CD4-positive, alpha-beta T cell treated with Interleukin-21 for 1 hour (primary cell): ENCODE measurements around the gene SFTPA2.
"Not testable (repeated sequence)": the region's sequence is repeated elsewhere in the genome, so short reads cannot be mapped to it uniquely, and the experiment has no call there.

Experiments
- DNase-seq: peaks from one replicate; pipeline ENCODE4 v3.0.0-alpha.2; 2020

SFTPA2 gene

DNA sequence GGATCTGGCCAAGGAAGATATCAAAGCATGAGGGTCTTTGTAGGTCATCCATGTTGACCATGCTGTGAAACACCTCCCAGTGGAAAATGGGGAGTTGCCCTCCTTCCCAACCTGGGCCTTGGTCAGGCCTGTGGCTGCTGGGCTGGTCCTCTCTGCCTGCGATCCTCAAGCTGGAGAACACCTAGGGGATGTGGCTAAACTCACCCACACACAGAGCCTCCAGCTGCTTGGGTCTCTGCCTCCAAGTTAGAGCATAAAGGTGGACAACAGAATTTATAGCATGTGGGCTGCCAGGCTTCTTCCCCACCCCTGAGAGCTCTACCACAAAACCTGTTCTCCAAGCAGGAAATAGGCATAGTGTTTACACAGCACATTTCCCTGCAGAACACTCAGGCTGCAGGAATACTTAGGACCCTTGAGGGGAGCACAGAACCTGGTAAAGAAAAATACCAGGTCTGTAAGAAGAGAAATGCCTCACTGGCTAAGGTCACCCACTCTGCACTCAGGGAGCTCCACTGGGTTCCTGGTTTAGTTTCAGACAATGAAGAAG is at the start of gene SFTPA2:
SFTPA2 (minus strand) TSS at position 248 of the 550 bp plus-strand sequence. CDS start 924 bp downstream, outside the sequence.
- DNase-seq, result no peak

DNA sequence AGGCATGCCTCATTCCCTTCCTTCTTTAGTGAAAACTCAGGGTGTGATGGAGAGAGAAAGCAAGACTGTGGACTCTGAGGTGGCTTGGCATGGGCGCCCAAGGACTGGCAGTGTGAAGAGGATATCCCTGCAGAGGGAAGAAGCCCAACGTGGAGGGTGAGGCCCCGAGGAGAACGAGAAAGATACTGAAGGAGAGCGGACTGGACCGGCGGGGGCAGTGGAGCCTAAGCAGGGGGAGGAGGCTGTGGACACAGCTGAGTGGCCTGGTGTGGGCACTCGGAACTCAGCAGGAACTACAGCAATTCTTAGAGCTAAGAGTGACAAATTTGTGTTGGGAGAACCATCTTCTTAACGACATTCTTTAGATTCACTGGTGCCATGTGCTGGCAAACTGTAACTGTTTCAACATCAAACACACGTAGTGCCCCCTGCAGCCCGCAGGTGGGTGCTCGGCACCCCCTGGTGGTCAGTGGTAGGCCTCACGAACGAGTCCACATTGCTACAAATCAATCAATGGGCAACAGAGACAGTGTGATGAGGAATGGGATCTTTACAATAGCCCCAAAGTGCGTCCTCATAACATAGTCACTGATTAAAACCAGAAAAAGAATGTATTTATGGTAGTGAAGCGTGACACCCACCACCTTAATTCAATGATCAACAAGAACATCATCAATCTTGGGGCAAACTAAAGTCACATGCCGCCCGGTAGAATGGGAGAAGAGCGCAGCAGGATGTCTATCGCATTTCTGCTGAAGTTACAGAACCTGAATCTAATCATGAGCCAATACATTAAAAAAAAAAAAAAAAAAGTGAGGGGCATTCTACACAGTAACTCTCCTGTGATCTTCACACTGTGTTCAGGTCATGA is 48.5 kb upstream of the SFTPA2 start:
- peak; percentile 15 for DNase-seq

DNA sequence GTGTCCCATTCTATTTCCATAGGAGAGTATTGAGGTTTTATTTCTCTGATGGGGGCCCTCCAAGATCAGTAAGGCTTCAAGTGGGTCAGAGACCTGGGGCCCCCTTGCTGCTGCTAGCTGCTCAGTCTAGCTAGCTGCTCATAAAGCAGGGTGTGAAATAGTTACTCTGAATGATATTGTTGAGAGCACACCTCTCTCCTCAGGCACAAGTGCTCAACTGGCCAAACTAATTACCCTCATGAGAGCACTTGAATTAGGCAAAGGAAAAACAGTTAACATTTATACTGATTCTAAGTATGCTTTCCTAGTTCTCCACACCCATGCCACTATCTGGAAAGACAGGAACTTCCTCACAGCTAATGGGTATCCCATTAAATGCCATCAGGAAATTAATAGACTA is 45.1 kb upstream of the SFTPA2 start:
- no peak for DNase-seq

DNA sequence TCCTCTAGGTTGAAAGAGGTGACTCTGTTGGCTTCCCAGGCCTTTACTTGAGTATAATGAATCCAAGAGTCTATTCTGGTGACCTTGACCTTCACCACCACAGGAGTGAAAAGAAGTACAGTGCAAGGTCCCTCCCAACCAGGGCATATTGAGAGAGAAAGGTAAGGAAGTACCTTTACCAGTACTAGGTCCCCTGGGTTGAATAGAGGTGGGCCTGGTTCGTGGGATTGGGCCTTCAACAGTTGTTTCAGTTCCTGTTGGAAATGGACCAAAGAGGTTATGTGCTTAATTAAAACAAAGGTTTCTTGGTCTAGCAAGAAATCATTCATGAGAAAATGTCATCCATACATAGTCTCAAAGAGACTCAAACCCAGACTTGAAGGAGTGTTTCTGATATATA is 44.1 kb upstream of the SFTPA2 start:
- no peak for DNase-seq

DNA sequence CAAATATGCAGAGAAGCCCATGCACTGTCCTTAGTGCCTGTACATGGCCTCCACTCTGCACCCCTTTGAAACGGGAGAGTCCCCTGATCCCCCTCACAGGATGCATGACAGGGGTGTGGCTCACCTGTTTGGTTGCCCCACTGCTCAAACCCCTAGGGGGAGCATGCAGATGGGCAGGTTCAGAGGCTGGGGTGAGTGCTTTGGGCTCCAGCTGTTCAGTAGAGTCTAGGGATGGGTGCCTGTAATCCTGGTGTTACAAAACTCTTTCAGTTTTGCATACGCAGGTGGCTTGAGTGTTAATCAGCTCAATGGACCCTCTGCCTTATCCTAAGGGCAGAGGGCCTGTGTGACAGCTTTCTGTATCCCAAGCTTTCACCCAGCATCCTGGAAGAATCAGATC is 42.7 kb upstream of the SFTPA2 start:
- DNase-seq, result no peak

DNA sequence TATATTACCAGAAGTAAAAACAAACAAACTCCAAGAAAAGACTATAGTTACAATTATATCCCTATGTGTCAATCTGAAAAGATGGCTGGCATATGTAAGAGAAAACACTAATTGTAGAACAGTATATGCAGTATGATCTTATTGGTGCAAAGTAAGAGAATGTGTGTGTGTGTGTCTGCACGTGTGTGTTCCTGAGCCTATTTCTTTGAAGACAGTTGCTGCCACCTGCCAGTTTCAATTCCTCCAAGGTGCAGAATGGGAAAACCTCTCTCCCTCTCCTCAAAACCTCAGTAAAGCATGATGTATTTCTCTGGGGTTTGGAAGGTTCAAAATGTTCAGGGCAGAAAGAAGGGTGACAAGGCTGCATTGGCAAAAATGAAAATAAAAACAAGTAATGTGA is 41.7 kb upstream of the SFTPA2 start:
- DNase-seq, result no peak

DNA sequence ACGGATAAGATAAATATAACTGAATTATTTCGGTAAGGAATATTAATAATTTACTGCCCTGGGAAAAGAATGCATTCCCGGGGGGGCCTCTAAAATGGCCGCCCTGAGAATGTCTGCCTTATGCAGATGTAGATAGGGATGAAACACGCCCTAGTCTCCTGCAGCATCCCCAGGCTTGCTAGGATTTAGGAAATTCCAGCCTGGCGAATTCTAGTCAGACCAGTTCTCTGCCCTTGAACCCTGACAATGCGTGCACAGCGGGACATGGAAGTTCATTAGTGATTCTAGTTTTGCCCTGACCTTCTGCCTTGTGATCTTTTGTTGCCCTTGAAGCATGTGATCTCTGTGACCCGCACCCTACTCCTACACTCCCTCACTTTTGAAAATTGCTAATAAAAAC is 39.4 kb upstream of the SFTPA2 start:
- not testable (repeated sequence) for DNase-seq

DNA sequence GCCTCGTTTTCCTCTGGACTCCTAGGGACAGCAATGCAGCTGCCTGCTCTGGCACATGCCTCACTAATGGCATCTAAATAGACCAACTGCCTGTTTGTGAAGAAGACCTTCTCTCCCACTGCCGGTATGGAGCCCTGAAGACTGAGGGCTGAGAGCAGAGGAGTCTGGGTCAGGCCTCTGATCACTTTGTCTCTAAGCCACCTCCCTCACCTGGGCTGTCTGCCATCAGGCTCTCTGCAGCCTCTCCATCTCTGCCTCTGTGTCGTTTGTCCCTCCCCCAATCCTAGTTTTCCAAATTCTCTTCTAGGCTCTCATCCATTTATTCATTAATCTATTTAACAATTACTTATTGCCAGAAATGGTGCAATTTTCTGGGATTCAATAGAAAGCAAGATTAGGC is 35.3 kb upstream of the SFTPA2 start:
- DNase-seq, result no peak

DNA sequence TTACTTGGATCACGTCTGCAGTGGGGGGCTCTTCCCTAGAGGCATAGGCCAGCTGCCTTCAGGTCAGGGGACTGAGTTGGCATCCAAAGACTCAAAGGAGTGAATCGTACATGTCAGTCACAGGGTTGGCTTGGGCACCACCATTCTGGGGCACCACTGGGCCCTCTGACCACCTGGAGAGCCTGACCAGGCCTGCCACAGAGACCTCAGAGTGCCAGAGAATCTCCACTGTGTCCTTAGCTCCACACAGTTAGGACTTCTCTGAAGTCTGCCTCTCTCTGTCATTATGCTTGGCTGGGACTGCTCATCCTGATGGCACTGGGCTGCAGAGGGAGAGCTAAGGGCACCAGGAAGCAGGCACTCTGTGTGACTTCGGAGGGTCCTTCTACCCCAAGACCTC is 34.4 kb upstream of the SFTPA2 start:
- not testable (repeated sequence) for DNase-seq

DNA sequence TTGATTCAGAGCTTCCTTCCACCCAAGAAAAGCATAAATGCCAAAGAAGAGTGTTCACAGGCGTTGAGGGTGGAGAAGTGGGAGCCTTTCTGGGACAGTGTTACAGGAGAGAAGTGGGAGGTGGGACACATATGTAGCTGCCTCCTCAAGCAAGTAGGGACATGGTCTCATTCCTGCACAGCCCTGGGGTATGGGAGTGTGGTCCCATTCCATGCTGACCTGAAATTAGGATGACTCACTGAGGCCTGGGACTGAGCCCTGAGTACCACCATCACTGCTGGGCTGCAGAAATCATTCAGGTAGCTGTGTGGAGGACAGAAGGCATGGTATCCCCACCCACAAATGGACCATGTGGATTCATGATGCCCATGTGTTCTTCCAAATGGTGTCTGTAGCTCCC is 33.2 kb upstream of the SFTPA2 start:
- DNase-seq, result no peak

DNA sequence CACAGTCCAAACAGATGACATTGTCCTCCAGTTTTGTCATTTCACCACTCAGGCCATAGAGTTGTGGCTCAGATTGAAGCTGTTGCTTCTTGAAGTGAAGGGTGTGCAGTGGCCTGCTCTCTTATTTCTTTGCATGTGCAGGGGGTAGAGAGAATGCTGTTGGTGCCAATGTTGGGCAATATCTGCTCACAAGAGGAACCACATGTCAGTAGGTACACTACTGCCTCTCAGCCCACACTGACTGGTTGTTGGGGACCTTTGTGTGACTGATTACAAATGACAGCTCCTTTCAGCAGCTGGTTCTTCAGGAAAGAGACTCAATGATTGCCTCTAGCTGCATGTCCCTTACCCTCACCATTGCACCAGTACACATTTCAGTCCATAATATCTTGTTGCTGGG is 28.6 kb upstream of the SFTPA2 start:
- DNase-seq, result no peak

DNA sequence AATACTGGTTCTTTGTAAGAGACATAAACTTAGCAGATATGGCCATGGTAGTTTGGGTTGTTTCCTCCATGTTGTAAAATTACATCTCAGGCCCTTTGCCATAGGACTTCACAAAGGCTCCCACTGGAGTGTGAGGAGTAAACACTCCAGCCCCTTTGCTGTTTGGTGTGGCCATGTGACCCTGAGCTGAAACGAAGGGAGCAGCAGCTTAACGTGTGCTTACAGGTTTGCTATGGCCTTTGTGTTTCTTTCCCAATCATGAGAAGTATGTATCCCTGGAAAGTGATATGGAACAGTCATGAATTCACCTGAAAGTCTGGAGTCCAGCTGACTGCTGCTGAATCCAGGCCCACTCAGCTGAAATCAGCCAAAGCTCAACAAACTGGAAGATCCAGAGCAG is 26.7 kb upstream of the SFTPA2 start:
- no peak for DNase-seq

DNA sequence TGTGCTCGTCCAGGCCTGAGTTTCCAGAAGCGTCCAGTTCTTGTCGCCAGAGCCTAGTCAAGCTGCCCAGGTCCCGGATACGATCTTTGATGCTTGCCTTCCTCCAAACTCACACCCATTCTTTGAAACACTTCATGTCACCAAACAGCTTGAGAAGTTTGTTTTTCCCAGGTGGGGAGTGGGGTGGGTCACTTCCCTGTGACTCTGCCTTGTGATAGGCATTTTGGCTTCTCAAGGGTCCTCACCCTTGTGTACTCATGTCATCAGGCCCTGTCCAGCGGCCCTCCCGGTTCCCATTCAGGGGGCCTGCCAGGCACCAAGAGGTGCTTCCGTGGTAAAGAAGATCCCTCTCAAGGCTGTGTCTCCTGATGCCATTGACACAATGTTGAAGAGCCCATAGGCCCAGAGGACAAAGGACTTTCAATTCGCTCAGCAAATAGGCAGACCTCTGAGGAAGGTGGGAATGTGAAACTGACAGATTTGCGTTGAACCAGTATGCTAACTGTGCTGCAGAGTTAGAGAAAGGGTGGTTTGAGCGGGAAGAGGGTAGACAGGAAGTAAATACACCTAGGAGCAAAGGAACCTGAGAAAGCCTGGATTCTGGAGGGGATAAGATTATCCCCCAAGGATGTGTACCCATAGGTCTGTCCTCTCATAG is 25.8 kb upstream of the SFTPA2 start:
- no peak for DNase-seq

DNA sequence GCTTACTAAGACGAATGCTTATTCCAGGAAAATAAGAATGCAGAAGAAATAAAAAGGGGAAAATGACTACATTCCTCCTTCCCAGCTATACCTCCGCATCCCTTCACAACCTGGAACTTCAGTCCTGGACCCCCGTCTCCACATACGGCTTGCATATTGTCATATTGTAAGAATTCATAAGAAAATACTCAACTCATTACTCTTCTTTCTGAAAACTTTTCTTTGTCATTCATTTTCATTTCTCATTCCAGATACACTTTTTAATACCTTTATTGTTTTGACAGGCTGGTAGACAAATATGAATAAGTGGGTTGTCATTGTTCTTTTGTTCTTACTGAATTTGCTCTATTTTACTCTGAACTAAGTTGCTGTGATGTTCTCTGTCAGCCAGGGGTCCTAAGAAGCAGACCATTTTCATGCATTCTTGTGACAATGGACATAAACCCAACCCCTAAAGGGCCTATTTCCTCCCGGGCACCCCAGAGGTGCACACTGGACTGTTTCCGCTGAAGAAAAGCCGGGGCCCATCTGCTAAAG is 23.3 kb upstream of the SFTPA2 start:
- no peak for DNase-seq

DNA sequence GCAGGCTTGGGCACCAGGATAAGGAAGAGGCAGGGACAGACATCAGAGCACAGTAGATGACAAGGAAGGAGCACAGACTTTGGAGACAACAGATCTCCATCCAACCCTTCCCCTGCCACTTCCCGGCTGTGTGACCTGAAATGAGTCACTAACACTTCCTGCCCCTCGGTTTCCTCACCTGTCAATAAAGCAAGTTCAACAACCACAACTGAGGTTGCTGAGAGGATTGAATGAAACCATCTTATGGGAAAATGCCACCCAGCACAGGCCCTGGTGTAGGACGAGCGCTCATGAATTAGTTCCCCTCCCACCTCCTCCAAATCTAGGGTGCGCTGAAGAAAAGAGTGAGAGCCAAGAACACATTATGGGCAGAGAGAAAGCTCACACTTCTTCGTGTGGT is 22.7 kb upstream of the SFTPA2 start:
- DNase-seq, result not testable (repeated sequence)

DNA sequence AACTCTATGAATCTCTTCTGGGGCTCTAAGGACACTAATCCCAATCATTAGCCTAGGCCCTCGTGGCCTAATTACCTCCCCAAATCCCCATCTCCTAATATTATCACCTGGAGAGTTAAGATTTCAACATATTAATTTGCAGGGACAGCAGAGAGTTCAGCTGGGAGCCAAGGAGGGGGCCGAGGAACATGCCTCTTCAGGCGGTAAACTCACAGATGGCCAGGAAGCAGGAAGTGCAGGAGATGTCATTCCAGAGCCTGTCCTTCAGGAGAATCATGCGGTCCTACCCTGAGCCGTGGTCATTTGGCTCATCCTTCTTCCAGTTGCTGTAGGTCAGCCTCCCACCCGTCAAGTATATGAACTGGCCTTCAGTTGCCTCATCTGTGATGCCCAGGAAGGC is 21.9 kb upstream of the SFTPA2 start:
- no peak for DNase-seq

DNA sequence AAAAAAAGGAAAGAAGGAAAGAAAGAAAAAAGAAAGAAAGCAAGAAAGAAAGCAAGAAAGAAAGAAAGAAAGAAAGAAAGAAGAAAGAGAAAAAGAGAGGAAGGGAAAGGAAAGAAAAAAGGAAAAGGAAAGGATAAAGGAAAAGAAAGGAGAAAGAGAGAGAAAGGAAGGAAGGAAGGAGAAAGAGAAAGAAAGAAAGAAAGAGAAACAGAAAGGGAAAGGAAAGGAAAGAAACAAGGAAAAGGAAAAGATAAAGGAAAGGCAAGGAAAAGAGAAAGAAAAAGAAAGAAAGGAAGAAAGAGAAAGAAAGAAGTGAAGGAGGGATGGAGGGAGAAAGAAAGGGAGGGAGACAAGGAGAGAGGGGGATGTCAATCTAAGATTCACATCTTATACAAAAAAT is 20.8 kb upstream of the SFTPA2 start:
- DNase-seq, result no peak

DNA sequence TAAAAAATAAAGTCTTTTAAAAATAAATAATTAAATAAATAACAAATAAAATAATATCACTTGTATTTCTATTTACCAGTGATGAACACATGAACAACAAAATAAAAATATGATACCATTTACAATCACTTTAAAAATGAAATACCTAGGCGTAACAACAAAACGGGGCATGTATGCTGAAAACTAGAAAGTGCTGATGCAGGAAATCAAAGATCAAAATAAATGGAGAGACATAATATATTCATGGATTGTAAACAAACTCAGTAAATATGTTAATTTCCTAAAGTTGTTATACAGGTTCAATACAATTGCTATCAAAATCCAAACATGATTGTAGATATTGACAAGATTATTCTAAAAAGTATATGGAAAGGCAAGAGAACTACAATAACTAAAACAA is 19.2 kb upstream of the SFTPA2 start:
- DNase-seq, result no peak

DNA sequence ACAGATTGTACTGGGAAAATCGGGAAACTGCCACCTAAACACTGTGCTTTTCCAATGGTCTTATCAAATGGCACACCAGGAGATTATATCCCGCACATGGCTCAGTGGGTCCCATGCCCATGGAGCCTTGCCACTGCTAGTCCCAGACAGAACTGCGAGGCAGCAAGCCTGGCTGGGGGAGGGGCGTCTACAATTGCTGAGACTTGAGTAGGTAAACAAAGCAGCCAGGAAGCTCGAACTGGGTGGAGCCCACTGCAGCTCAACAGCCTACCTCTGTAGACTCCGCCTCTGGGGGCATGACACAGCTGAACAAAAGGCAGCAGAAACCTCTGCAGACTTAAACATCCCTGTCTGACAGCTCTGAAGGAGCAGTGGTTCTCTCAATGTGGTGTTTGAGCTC is 10.4 kb upstream of the SFTPA2 start:
- not testable (repeated sequence) for DNase-seq

DNA sequence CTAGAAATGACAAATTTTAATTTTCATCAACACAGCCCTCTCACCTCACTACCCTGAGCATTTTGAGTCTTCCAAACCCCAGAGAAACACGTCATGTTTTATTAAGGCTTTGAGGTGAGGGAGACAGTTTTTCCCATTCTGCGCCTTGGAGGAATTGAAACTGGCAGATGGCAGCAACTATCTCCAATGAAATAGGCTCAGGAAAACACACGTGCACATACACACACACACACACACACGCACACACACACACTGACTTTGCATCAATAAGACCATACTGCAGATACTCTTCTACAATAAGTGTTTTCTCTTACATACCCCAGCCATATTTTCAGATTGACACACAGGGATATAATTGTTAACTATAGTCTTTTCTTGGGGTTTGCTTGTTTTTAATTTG is 3.2 kb upstream of the SFTPA2 start:
- DNase-seq, result no peak

DNA sequence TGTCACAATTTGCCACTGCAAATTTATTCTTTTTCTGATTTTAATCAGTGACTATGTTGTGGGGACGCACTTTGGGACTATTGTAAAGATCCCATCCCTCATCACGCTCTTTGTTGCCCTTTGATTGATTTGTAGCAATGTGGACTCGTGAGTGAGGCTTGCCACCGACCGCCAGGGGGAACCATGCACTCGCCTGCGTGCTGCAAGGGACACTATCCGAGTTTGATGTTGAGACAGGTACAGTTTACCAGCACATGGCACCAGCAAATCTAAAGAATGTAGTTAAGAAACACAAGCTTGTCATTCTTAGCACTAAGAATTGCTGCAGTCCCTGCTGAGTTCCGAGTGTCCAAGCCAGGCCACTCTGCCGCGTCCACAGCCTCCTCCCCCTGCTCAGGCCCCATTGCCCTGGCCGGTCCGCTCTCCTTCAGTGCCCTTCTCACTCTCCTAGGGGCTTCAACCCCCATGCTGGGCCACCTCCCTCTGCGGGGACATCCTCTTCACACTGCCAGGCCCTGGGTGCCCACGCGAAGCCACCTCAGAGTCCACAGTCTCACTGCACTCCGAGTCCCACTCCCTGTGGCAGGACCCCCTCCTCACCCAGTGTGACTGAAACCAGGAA is 2.0 kb upstream of the SFTPA2 start:
- DNase-seq, result peak; percentile 60

DNA sequence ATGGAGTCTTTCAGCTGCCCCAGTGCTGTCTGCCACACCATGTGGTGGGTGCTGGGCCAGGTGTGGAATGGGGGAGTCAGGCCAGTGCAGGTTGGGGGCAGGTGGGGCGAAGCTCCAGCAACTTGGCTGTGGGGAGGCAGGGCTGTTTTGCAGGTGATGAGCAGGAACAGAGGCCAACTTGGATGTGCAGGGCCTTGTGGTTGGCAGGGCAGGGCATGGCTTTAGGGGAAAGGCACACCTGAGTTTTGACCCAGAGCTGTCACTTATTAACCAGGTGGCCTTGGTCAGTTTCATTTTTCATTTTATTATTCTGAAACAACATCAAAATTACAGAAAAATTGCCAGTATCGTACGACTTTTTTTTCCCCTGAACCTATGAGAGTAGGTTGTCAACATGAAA is 1.1 kb upstream of the SFTPA2 start:
- no peak for DNase-seq

DNA sequence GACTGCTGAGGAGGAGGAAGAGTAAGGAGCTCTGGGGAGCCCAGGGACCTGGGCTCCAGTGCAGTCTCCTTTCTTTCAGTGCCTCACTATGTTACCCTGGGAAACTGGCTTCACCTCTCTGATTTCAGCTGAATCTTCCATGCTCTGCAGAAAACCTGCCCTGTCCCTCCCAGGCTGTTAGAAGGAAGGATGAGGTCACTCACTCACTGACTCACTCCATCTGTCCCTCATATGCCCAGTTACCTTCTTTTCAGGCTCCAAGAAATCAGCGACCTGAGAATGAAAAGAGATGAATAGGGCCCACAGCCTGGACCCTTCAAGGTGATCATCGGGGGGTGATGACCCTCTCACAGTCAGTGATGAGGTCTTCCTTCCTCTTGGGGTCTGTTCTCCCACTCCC is 481 bp downstream of the SFTPA2 start:
- DNase-seq, result no peak

DNA sequence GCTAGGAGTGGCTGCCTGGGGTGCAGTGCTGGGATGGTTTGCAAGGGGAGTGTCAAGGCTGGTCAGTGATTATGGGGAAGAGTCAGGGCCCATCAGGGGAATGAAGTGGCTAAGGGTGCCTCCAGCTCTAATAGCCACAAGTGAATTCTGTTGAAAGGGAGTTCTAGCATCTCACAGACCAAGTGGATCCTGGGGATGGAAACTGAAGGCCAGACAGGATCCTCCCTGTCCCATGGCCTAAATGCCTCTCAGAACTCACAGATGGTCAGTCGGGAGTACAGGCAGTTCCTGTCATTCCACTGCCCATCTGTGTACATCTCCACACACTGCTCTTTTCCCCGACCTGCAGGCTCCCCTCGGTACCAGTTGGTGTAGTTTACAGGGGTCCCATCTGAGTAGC is 3.2 kb downstream of the SFTPA2 start:
- not testable (repeated sequence) for DNase-seq
